SHP77 treated with DMSO at 0.1 percent for 48 hours (cell line): ENCODE results near the gene TATDN2.
"Not testable (repeated sequence)": the region's sequence is repeated elsewhere in the genome, so short reads cannot be mapped to it uniquely, and the experiment has no call there.

Experiments used
- DNase-seq: peaks from one replicate; lab custom pipeline; 2025; lab: John Stamatoyannopoulos, UW

TATDN2 gene

GRCh38 chr3:10238345-10239183, 9.7 kb upstream of the TATDN2 start:
- DNase-seq: no peak

- DNase-seq: no peak
Observed at GRCh38 chr3:10240799-10241198, 7.5 kb upstream of the TATDN2 start.

DNA sequence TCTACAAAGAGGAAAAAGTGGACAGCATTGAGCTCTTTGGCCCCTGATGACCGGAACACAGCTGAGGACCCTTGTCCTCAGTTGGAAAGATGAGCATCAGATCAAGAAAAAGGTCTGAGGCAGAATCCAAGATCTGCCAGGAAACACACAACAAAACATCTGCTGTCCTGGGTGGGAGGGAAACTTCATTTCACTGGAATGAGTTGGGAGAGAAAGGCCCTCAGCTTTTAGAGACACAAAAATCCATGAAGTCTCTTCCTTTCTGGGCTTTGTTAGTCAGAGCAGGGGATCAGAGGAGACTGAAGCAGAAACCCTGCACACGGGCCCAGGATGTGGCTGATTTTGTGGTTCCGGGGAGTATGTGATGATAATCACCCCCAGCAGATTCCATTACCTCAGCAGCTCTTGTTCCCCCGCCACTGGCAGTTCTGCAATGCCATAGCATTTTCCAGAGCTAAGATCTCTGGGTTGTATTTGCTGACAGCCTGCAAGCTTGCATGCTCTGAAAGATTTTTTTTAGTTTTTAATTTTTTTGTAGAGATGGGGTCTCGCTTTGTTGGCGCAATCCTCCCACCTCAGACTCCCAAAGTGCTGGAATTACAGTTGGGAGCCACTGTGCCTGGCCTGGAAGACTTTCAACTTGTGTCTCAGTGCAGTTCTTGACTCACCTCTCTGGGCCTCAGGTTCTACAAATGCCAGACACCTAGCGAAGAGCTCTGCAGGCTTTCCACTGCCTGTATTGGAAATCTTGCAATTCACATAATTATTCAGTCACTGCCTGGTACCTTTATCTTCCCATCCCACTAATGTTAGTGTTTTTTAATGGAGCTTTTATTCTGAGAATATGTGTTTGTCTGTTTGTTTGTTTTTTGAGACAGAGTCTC, 5.8 kb upstream of the TATDN2 start:
- DNase-seq: no peak

- no peak for DNase-seq
Observed at GRCh38 chr3:10244009-10244408, 4.2 kb upstream of the TATDN2 start.

DNA sequence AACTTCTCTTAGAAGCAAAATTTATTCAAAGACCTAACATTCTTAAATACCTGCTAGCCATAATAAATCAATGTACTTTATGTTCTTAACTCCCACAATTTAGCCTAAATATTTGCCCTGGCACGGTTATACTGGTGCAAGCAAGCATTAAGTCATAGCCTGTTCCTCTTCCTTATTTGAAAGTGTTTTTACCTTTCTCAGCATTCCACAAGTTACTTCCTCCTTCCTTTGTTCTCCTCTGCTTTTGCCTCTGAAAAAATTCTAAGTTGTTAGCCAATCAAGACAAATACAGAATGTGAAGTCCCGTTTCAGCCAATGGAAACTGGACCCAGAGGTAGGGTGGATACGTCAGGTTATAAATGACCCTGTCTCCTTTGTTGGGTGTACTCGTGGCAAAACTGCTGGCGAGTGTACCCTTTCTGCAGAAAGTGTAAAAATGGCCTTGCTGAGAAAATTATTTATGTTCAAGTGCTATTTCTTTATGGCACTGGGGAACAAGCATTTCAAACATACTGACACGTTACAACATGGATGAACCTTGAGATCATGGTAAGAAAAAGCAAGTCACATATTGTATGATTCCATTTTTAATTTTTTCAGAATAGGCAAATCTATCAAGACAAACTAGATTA, 3.1 kb upstream of the TATDN2 start:
- no peak for DNase-seq

- no peak for DNase-seq
Observed at GRCh38 chr3:10247679-10248183, 528 bp upstream of the TATDN2 start.

DNA sequence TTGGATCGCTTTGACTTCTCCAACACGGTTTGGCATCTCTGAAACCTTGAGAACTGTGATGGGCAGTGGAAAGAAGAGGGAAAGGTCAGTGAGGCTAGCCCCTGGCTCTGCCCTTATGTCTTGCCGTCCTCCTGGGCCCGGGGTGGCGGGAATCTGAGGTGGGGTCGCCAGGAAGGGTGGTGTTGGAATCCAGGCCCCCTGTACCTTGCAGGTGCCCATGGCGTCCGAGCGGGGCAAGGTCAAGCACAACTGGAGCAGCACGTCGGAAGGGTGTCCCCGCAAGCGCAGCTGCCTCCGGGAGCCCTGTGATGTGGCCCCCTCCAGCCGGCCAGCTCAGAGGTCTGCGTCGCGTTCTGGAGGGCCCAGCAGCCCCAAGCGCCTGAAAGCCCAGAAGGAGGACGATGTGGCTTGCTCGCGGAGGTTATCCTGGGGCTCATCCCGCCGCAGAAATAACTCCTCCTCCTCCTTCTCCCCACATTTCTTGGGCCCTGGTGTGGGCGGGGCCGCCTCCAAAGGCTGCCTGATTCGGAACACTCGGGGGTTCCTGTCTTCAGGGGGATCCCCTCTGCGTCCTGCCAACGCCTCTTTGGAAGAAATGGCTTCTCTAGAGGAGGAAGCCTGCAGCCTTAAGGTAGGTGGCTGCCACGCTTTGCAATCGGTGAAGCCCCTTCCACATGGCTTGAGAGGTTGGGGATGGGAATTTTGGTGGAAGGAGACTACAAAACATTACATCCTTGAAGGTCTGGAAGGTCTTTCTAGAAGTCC, 907 bp downstream of the TATDN2 start:
- DNase-seq: no peak

DNA sequence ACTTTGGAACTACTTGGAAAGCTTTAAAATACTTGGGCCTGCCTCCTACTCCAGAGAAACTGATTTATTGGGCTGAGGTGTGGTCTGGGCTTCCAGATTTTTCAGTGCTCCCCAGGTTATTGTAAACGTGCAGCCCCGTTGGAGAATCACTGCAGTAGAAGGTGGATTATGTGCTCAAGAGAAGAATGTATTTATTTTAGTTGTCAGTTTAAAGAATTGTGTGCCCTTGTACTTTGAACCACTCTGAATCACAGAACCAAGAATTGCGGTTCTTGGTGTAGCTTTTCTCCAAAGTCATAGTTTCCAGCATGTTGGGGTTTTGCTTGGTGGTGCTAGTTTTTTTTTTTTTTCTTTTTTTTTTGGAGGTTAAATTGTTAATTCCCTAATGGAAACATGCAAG, 1.6 kb downstream of the TATDN2 start:
- no peak for DNase-seq

DNA sequence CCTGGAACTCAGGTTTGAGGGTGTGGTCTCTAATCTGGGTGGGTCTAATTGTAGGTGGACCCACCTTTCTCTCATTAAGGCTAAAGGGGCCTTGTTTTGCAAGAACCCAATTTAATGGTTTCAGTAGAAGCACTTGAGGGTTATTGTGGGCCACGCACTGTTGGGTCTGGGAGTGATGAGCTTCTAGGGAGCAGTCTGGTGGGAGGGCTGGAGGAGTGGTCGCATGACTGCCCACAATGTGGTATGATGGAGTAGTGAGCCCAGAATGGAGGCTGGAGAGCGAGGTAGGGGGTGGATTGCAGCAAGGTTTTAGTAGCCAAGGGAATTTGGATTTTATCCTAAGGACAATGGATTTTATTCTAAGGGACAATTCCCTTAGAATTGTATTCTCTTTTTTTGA, 2.7 kb downstream of the TATDN2 start:
- DNase-seq: no peak

GRCh38 chr3:10253731-10254130, 5.5 kb downstream of the TATDN2 start:
- no peak for DNase-seq

DNA sequence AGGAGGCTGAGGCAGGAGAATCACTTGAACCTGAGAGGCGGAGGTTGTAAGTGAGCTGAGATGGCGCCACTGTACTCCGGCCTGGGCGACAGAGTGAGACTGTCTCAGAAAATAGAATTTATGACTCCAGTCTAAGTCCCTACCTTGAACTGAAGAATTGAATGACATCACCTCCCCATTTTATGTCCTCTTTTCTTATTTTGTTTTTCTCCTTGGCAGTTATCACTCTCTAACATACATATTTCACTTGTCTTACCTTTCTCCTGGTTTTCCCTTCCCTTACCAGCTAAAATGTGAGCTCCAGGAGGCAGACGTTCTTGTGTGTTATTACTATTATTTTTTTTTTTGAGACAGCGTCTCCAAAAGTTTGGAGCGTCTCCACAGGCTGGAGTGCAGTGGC, 7.6 kb downstream of the TATDN2 start:
- no peak for DNase-seq

DNA sequence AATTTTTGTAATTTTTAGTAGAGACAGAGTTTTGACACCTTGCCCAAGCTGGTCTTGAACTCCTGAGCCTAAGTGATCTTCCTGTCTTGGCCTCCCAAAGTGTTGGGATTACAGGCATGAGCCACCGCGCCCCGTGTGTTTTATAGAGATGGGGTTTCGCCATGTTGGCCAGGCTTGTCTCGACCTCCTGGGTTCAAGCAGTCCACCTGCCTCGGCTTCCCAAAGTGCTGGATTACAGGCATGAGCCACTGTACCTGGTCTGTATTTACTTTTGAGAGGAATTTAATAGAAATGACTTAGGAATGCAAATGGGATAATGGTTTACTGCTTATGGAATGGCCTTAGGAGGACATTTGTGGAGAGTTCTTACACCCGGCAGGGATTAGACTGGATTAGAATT, 10.8 kb downstream of the TATDN2 start:
- no peak for DNase-seq

GRCh38 chr3:10259798-10260197, 11.5 kb downstream of the TATDN2 start:
- DNase-seq: no peak

- no peak for DNase-seq
Observed at GRCh38 chr3:10260211-10260701, 12.0 kb downstream of the TATDN2 start.

DNA sequence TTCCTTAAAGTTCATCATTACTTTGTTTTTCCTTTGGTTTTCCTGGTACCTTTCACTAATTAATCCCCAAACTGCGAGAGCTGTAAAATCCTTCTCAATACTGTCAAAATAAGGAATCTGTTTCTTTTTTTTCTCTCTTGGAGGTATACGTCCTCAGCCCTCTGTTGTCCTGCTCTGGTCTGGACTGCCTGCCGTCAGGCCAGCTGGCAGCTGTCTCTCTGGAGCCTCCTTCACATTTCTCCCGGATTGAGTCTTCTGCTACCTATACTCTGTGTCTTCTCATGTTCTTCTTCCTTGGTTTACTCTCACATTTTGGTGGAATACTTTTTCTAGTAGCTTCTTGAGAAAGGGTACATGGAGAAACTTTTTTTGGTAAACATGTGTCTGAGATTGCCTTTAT, 13.8 kb downstream of the TATDN2 start:
- no peak for DNase-seq

DNA sequence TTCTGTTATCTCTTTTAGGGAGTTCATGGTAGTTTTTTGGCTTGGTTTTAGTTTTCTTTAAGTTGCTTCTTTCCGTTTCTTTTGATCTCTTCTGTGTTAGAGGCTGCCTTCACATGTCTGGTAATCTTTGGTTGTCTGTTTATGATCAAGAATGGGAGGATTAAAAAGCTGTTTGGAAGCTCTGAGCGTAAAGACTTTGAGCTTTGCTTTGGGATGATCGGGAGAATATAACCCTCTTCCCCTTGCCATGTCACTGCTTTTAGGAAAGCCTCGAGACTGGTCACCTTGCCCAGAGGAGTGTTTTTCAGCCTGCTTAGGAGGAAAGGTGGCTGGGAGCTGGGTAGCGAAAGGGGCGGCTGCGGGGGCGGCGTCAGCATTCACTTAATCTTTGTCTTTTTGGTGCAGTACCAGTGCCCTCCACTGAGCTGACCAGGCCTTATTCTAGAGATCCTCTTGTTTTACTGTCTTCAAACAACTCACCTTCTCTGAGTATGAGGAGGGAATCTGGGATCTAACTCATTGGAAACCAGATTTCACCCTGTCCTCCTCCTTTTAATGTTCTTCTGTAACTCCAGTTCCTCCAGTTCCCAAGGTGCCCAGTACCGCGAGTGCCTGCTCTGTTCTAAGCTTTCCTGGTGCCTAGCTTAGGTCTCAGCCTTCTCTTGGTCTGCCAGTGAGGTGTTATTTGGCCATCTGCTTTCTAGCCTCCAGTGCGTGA, 15.5 kb downstream of the TATDN2 start:
- no peak for DNase-seq

- no peak for DNase-seq
Observed at GRCh38 chr3:10265833-10266232, 17.6 kb downstream of the TATDN2 start.

- not testable (repeated sequence) for DNase-seq
Observed at GRCh38 chr3:10266936-10267335, 18.7 kb downstream of the TATDN2 start.

DNA sequence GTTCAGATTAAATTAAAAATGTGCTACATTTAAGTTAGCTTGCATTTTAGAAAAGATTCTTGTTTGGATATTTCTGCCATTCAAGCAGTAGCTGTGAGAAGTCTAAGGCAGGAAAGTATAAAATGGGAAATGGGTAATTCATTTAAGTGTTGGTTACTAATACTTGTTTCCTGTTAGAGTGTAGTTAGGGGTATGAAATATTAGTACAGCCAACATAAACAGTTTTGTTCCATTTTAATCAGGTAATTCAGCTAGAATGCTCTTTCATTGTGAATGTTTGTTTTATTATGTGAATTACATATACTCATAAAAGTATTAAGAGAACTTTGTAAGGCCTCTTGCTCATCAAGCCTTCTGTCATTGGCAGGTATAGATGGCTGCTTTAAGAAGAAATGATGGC, 19.9 kb downstream of the TATDN2 start:
- DNase-seq: no peak

DNA sequence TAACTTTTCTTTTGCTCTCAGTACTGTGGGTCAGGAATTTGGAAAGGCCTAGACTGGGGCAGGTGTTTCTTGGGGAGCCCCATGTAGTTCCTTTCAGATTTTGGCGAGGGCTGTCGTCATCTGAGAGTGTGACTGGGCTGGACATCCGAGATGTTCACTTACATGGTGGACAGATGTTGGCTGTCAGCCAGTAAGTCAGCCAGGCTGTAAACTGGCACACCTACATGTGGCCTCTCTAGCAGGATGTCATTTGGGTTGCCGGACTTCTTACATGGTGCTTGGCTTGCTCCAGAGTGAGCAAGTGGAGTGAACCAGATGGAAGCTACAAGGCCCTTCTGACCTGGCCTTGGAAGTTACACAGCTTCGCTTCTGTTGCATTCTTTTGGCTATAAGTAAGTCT, 20.7 kb downstream of the TATDN2 start:
- no peak for DNase-seq

GRCh38 chr3:10269443-10269842, 21.2 kb downstream of the TATDN2 start:
- DNase-seq: no peak
